DOHH2 (cell line): ENCODE measurements around the gene CES2.

Experiments used
- H3F3A ChIP-seq: fragments of 200-600 bp; sonication (generic), shearing (Covaris generic); 2 replicates; pipeline ENCODE4 v1.6.0; 2016; ENCODE audit warnings: antibody characterized with exemption, mild to moderate bottlenecking; ENCODE audit not compliant: control insufficient read depth, insufficient read depth
- H3K27ac ChIP-seq: fragments of 200-600 bp; sonication (generic); 2 replicates; pipeline ENCODE4 v1.5.1; 2014; ENCODE audit warnings: low read depth, mild to moderate bottlenecking, low read length, moderate library complexity
- H3K27me3 ChIP-seq: fragments of 200-600 bp; sonication (generic); 2 replicates; pipeline ENCODE4 v1.6.1; 2014; ENCODE audit warnings: mild to moderate bottlenecking, low read length, mixed read lengths; ENCODE audit not compliant: control insufficient read depth
- H3K36me3 ChIP-seq: fragments of 200-600 bp; sonication (generic); 2 replicates; pipeline ENCODE4 v1.6.1; 2014; ENCODE audit warnings: mild to moderate bottlenecking, low read length, moderate library complexity, mixed read lengths; ENCODE audit not compliant: control insufficient read depth
- H3K4me1 ChIP-seq: fragments of 200-600 bp; sonication (generic); 2 replicates; pipeline ENCODE4 v1.6.1; 2014; ENCODE audit warnings: mild to moderate bottlenecking, low read length, mixed read lengths; ENCODE audit not compliant: control insufficient read depth
- H3K4me2 ChIP-seq: fragments of 200-600 bp; sonication (generic); 2 replicates; pipeline ENCODE4 v1.6.0; 2014; ENCODE audit warnings: mild to moderate bottlenecking, low read length, moderate library complexity
- H3K4me3 ChIP-seq: fragments of 200-600 bp; sonication (generic); 2 replicates; pipeline ENCODE4 v1.5.1; 2014; ENCODE audit warnings: mild to moderate bottlenecking, low read length, mixed read lengths
- H3K79me2 ChIP-seq: fragments of 200-600 bp; sonication (generic); 2 replicates; pipeline ENCODE4 v1.6.1; 2014; ENCODE audit warnings: mild to moderate bottlenecking, low read length, mixed read lengths; ENCODE audit not compliant: control insufficient read depth
- H3K9me2 ChIP-seq: fragments of 200-600 bp; sonication (generic); replicated peaks from 2 replicates; pipeline ENCODE4 v1.6.1; 2014; ENCODE audit warnings: mild to moderate bottlenecking, low read length, mixed read lengths; ENCODE audit not compliant: control insufficient read depth
- H3K9me3 ChIP-seq: fragments of 200-600 bp; sonication (generic); 2 replicates; pipeline ENCODE4 v1.6.1; 2014; ENCODE audit warnings: antibody characterized with exemption, low read length, mixed read lengths; ENCODE audit not compliant: control insufficient read depth, insufficient read depth
- H4K20me1 ChIP-seq: fragments of 200-600 bp; sonication (generic); 2 replicates; pipeline ENCODE4 v1.6.0; 2014; ENCODE audit warnings: low read depth, mild to moderate bottlenecking, antibody characterized with exemption, low read length, moderate library complexity; ENCODE audit not compliant: control insufficient read depth, insufficient read depth
- CTCF ChIP-seq: fragments of 200-600 bp; sonication (generic); IDR thresholded peaks from one replicate; pipeline ENCODE4 v1.5.1; 2014; ENCODE audit warnings: antibody characterized with exemption, mild to moderate bottlenecking, low read depth, low read length; ENCODE audit not compliant: poor library complexity, severe bottlenecking
- EZH2phosphoT487 ChIP-seq: fragments of 200-600 bp; sonication (generic); IDR thresholded peaks from 2 replicates; pipeline ENCODE4 v1.6.1; 2017; ENCODE audit warnings: borderline replicate concordance, mild to moderate bottlenecking, antibody characterized with exemption, low read length, moderate library complexity, mixed read lengths

CES2 gene

GRCh38 chr16:66920299-66920590 is 15.1 kb upstream of the CES2 start:
- no peaks in the 10 kb centered on the region for H3K4me1 ChIP-seq
- no peaks in the 10 kb centered on the region for H3K9me3 ChIP-seq
- no peaks in the 10 kb centered on the region for H4K20me1 ChIP-seq
- H3K4me3 ChIP-seq, result no peak overlapping the region
- H3K79me2 ChIP-seq, result no peaks in the 10 kb centered on the region
- no peak for TF ChIP-seq CTCF
- TF ChIP-seq EZH2phosphoT487, result no peak
- no peaks in the 10 kb centered on the region for H3K9me2 ChIP-seq
- no peak overlapping the region for H3K4me2 ChIP-seq
- H3K27ac ChIP-seq, result no peak overlapping the region
- H3F3A ChIP-seq, result no peaks in the 10 kb centered on the region
- H3K27me3 ChIP-seq, result peaks cover 32% of the 10 kb centered on the region
- no peaks in the 10 kb centered on the region for H3K36me3 ChIP-seq

- Histone ChIP-seq H3F3A (no peaks in the 10 kb centered on the region), H4K20me1 (no peaks in the 10 kb centered on the region), H3K27me3 (peaks cover 41% of the 10 kb centered on the region), H3K9me3 (no peaks in the 10 kb centered on the region), H3K36me3 (no peaks in the 10 kb centered on the region), H3K4me3 (no peak overlapping the region), H3K79me2 (no peaks in the 10 kb centered on the region), H3K9me2 (no peaks in the 10 kb centered on the region), H3K4me2 (no peak overlapping the region), H3K4me1 (no peaks in the 10 kb centered on the region), H3K27ac (no peak overlapping the region)
- no peak for TF ChIP-seq EZH2phosphoT487
- TF ChIP-seq CTCF, result no peak
Measured at GRCh38 chr16:66920924-66921680, 14.2 kb upstream of the CES2 start.

GRCh38 chr16:66921729-66922450 is 13.4 kb upstream of the CES2 start:
- Histone ChIP-seq H3K9me2 (no peaks in the 10 kb centered on the region), H3K27me3 (peaks cover 45% of the 10 kb centered on the region), H3K4me2 (no peak overlapping the region), H3K4me1 (no peaks in the 10 kb centered on the region), H3F3A (no peaks in the 10 kb centered on the region), H3K4me3 (no peak overlapping the region), H3K9me3 (no peaks in the 10 kb centered on the region), H3K36me3 (no peaks in the 10 kb centered on the region), H3K27ac (no peak overlapping the region), H3K79me2 (no peaks in the 10 kb centered on the region), H4K20me1 (no peaks in the 10 kb centered on the region)
- TF ChIP-seq EZH2phosphoT487 (no peak), CTCF (no peak)
